COR-L47 (cell line): Measurements from ENCODE around the gene ATP6V0C.
"Not testable (repeated sequence)": the region's sequence is repeated elsewhere in the genome, so short reads cannot be mapped to it uniquely, and the experiment has no call there.

Source experiments
- DNase-seq: peaks from one replicate; lab custom pipeline; 2025; lab: John Stamatoyannopoulos, UW

The ATP6V0C gene

GRCh38 chr16:2550283-2550878 is 36.6 kb downstream of the ATP6V0C start:
- DNase-seq: not testable (repeated sequence)

GRCh38 chr16:2551420-2551889 is 37.7 kb downstream of the ATP6V0C start:
- not testable (repeated sequence) for DNase-seq

GRCh38 chr16:2554709-2555425 is 41.1 kb downstream of the ATP6V0C start:
- DNase-seq: not testable (repeated sequence)

- not testable (repeated sequence) for DNase-seq
These were observed 43.4 kb downstream of the ATP6V0C start for GRCh38 chr16:2557150-2557549.

- not testable (repeated sequence) for DNase-seq
These were observed 46.5 kb downstream of the ATP6V0C start for GRCh38 chr16:2560131-2560797.

- DNase-seq: not testable (repeated sequence)
These were observed 47.0 kb downstream of the ATP6V0C start for GRCh38 chr16:2560798-2561133.

- not testable (repeated sequence) for DNase-seq
These were observed 53.8 kb downstream of the ATP6V0C start for GRCh38 chr16:2567506-2567905.

- not testable (repeated sequence) for DNase-seq
These were observed 54.8 kb downstream of the ATP6V0C start for GRCh38 chr16:2568573-2568972.
